Keratinocyte (primary cell): ENCODE data around the gene MPZL1. TPM values are rescaled to one million over a fixed set of nuclear protein-coding genes. Genes with fewer than 3 reads are reported as not detected.

Source experiments
- DNase-seq: peaks from one replicate; pipeline ENCODE4 v3.0.0-alpha.2; 2011; ENCODE audit warnings: low read depth, missing footprints, low spot score
- FAIRE-seq: peaks from 2 replicates; lab custom pipeline; 2011; peaks lifted over from hg19 to GRCh38; lab: Jason Lieb, UNC
- H2AFZ ChIP-seq: 2 replicates; pipeline ENCODE4 v1.6.0; 2012; ENCODE audit warnings: low read length, control low read depth, inconsistent platforms; ENCODE audit not compliant: control insufficient read depth
- H3K27ac ChIP-seq: 2 replicates; pipeline ENCODE4 v1.5.1; 2011; ENCODE audit warnings: low read length; ENCODE audit not compliant: control insufficient read depth, insufficient read depth
- H3K27me3 ChIP-seq: 3 replicates; pipeline ENCODE4 v1.6.0; 2011; ENCODE audit warnings: low read length; ENCODE audit not compliant: control insufficient read depth, insufficient read depth; ENCODE audit errors: extremely low read depth
- H3K36me3 ChIP-seq, 2 experiments: 2 replicates in 1 of 2; 3 replicates in 1 of 2; pipeline ENCODE4 v1.5.1; 2011; ENCODE audit warnings: low read length in 2 of 2, mild to moderate bottlenecking in 1 of 2; ENCODE audit not compliant: control insufficient read depth in 2 of 2, insufficient read depth in 2 of 2; ENCODE audit errors: extremely low read depth in 1 of 2
- H3K4me1 ChIP-seq: 3 replicates; pipeline ENCODE4 v1.5.1; 2011; ENCODE audit warnings: low read length; ENCODE audit not compliant: control insufficient read depth, insufficient read depth; ENCODE audit errors: extremely low read depth
- H3K4me2 ChIP-seq: 3 replicates; pipeline ENCODE4 v1.6.0; 2011; ENCODE audit warnings: low read depth, low read length; ENCODE audit not compliant: control insufficient read depth, insufficient read depth; ENCODE audit errors: extremely low read depth
- H3K4me3 ChIP-seq, 3 experiments: fragments of 200-600 bp in 1 of 3; sonication (generic) in 1 of 3; 2 replicates in 2 of 3; 3 replicates in 1 of 3; pipeline ENCODE4 v1.5.1; 2011 to 2016; ENCODE audit warnings: low read length in 3 of 3, mild to moderate bottlenecking in 3 of 3, control low read depth in 2 of 3, inconsistent platforms in 1 of 3, low read depth in 1 of 3, mixed read lengths in 1 of 3, mixed run types in 1 of 3, moderate library complexity in 1 of 3; ENCODE audit not compliant: control insufficient read depth in 2 of 3, insufficient read depth in 2 of 3; ENCODE audit errors: extremely low read depth in 1 of 3
- H3K79me2 ChIP-seq: 2 replicates; pipeline ENCODE4 v1.6.0; 2012; ENCODE audit warnings: low read length; ENCODE audit not compliant: control insufficient read depth, insufficient read depth
- H3K9ac ChIP-seq: 3 replicates; pipeline ENCODE4 v1.6.0; 2011; ENCODE audit warnings: low read length; ENCODE audit not compliant: control insufficient read depth, insufficient read depth; ENCODE audit errors: extremely low read depth
- H3K9me1 ChIP-seq: 3 replicates; pipeline ENCODE4 v1.6.0; 2011; ENCODE audit warnings: low read length; ENCODE audit not compliant: control insufficient read depth, insufficient read depth; ENCODE audit errors: extremely low read depth
- H3K9me3 ChIP-seq: 2 replicates; pipeline ENCODE4 v1.5.1; 2012; ENCODE audit warnings: low read depth, low read length; ENCODE audit not compliant: control insufficient read depth
- H4K20me1 ChIP-seq: 3 replicates; pipeline ENCODE4 v1.6.0; 2011; ENCODE audit warnings: low read length; ENCODE audit not compliant: control insufficient read depth, insufficient read depth; ENCODE audit errors: extremely low read depth
- EZH2 ChIP-seq: IDR thresholded peaks from one replicate; pipeline ENCODE4 v1.6.1; 2012; ENCODE audit warnings: inconsistent platforms, mild to moderate bottlenecking, low read length, moderate library complexity
- dilution Hi-C: fragments of 300-500 bp; cut with MboI; formaldehyde crosslinking; loops from one replicate; pipeline ENCODE4 v1.7.0; 2020; ENCODE audit warnings: low sequenced_read_pairs; ENCODE audit not compliant: extremely low pct_ligation_motif_present
- polyA plus RNA-seq, 5 experiments: library from polyadenylated mRNA; depleted of rRNA in 3 of 5; stranded (reverse) in 3 of 5; stranded (forward) in 1 of 5; unstranded in 1 of 5; fragments of >200 nt; gene quantifications; 1 replicate in 1 of 5; 2 replicates in 3 of 5; 3 replicates in 1 of 5; pipeline versions ENCODE4 v1.2.1 to v1.2.3, GENCODE V29; 2011 to 2012; ENCODE audit warnings: missing spikeins in 2 of 5, low read depth in 1 of 5, low replicate concordance in 1 of 5
- TF ChIP-seq, protein P1 (sequence below), 3 experiments: IDR thresholded peaks in 1 of 3; conservative IDR thresholded peaks in 1 of 3; optimal IDR thresholded peaks in 1 of 3; 2 replicates in 2 of 3; 3 replicates in 1 of 3; pipeline versions ENCODE3 to v1.5.1; 2011; ENCODE audit warnings: low read length in 3 of 3, mild to moderate bottlenecking in 3 of 3, moderate library complexity in 2 of 3, control low read depth in 1 of 3, inconsistent platforms in 1 of 3; ENCODE audit not compliant: insufficient read depth in 2 of 3; ENCODE audit errors: extremely low read depth in 1 of 3

The MPZL1 gene
- polyA plus RNA-seq, 1 donor (not counting 4 experiments of a cell fraction or from before 2014, with no cell fraction given): 195 TPM

DNA sequence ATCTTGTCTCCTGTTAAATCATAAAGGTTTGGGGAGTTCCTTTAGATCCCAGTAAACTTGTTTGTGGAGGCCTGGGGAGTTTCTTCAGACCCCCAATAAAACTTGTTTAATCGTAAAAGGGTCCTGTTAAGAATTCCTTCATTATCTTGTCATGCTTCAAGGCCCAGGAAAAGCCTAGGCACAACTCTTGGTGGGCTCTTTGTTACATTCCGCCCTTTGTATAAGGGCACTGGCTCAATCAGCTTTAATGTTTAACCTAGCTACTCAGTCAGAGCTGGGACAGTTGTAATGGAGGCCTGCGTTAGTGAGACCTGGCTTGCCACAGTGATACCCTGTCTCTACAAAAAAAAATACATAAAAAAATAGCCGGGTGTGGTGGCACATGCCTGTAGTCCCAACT, 77.2 kb downstream of the MPZL1 start:
- no peak overlapping the region for H3K27ac ChIP-seq
- no peaks in the 10 kb centered on the region for H3K9me1 ChIP-seq
- no peak overlapping the region for H3K4me3 ChIP-seq
- no peaks in the 10 kb centered on the region for H3K9me3 ChIP-seq
- no peak overlapping the region for H3K9ac ChIP-seq
- no peak overlapping the region for H2AFZ ChIP-seq
- peaks cover 0 to 3% of the 10 kb centered on the region in 2 experiments for H3K36me3 ChIP-seq
- no peaks in the 10 kb centered on the region for H3K27me3 ChIP-seq
- no peak for TF ChIP-seq EZH2
- TF ChIP-seq, protein P1, sequence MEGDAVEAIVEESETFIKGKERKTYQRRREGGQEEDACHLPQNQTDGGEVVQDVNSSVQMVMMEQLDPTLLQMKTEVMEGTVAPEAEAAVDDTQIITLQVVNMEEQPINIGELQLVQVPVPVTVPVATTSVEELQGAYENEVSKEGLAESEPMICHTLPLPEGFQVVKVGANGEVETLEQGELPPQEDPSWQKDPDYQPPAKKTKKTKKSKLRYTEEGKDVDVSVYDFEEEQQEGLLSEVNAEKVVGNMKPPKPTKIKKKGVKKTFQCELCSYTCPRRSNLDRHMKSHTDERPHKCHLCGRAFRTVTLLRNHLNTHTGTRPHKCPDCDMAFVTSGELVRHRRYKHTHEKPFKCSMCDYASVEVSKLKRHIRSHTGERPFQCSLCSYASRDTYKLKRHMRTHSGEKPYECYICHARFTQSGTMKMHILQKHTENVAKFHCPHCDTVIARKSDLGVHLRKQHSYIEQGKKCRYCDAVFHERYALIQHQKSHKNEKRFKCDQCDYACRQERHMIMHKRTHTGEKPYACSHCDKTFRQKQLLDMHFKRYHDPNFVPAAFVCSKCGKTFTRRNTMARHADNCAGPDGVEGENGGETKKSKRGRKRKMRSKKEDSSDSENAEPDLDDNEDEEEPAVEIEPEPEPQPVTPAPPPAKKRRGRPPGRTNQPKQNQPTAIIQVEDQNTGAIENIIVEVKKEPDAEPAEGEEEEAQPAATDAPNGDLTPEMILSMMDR (optimal IDR thresholded peaks at IDR 0.05 in 1 of 3, IDR thresholded peaks at IDR 0.05 in 1 of 3, conservative IDR thresholded peaks at IDR 0.05 in 1 of 3; ENCODE audit: extremely low read depth in 1 of 3, insufficient read depth in 2 of 3, low read length in 3 of 3): no peak
- no peaks in the 10 kb centered on the region for H4K20me1 ChIP-seq
- dilution Hi-C loops: no loop called here
- no peak for DNase-seq
- no peak overlapping the region for H3K4me2 ChIP-seq
- FAIRE-seq: no peak
- H3K79me2 ChIP-seq: no peaks in the 10 kb centered on the region
- H3K4me1 ChIP-seq: peaks cover 46% of the 10 kb centered on the region

DNA sequence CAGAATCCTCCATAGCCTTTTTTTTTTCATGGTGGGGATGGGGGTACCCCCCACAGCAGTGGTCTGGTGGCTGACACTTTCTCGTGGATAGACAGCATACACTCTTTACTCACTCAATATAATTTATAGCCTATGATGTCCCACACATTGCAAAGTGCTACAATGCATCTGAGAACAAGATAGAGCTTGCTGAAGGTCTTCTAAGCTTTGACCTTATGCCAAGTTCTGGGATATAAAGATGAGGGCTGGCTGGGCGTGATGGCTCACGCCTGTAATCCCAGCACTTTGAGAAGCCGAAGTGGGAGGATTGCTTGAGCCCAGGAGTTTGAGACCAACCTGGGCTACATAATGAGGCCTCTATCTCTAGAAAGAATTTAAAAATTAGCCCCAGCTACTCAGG, 78.0 kb downstream of the MPZL1 start:
- Histone ChIP-seq H3K9me1 (no peaks in the 10 kb centered on the region), H3K36me3 (peaks cover 0 to 3% of the 10 kb centered on the region in 2 experiments), H3K27me3 (no peaks in the 10 kb centered on the region), H3K9me3 (no peaks in the 10 kb centered on the region), H3K27ac (peak overlapping the region; percentile 18), H3K79me2 (no peaks in the 10 kb centered on the region), H4K20me1 (no peaks in the 10 kb centered on the region), H3K4me1 (peaks cover 42% of the 10 kb centered on the region), H3K4me3 (peak overlapping the region in 1 of 3 experiments; percentile 18), H3K4me2 (peak overlapping the region; percentile 57), H3K9ac (no peak overlapping the region), H2AFZ (no peak overlapping the region)
- FAIRE-seq (peak; percentile 70), DNase-seq (no peak)
- dilution Hi-C loops: no loop called here
- TF ChIP-seq, protein P1 (optimal IDR thresholded peaks at IDR 0.05 in 1 of 3, IDR thresholded peaks at IDR 0.05 in 1 of 3, conservative IDR thresholded peaks at IDR 0.05 in 1 of 3; ENCODE audit: extremely low read depth in 1 of 3, insufficient read depth in 2 of 3, low read length in 3 of 3): no peak
- no peak for TF ChIP-seq EZH2
